Natural killer cell treated with Interleukin-12 subunit alpha and Interleukin-12 subunit beta and Interleukin-15 and Interleukin-18, amount 100 ng/mL, for 72 hours (primary cell): ENCODE data around the gene FOS. TPM values are rescaled to one million over a fixed set of nuclear protein-coding genes. Genes with fewer than 3 reads are reported as not detected.
"Not testable (repeated sequence)": the region's sequence is repeated elsewhere in the genome, so short reads cannot be mapped to it uniquely, and the experiment has no call there.

Experiments
- ATAC-seq, 2 donors: fragments of 150-1000 bp; cut with Tn5 transposase in 1 of 2; sonication (Bioruptor Pico), chemical (Tn5 transposase) in 1 of 2; 2 replicates each; pipeline ENCODE4 v1.10.0; 2021
- DNase-seq: peaks from one replicate; pipeline ENCODE4 v3.0.0; 2022; ENCODE audit warnings: low spot score
- H3K27ac Mint-ChIP-seq, 2 donors: 1 replicate in 1 of 2; 2 replicates in 1 of 2; pipeline ENCODE4 v1.8.0; 2022; ENCODE audit warnings: mixed read lengths in 2 of 2, mild to moderate bottlenecking in 1 of 2, moderate library complexity in 1 of 2
- H3K27me3 Mint-ChIP-seq, 2 donors: 1 replicate in 1 of 2; 2 replicates in 1 of 2; pipeline ENCODE4 v1.8.0; 2022; ENCODE audit warnings: mixed read lengths in 2 of 2
- H3K36me3 Mint-ChIP-seq: one replicate; pipeline ENCODE4 v1.8.0; 2022; ENCODE audit warnings: mixed read lengths
- H3K4me1 Mint-ChIP-seq, 2 donors: 1 replicate in 1 of 2; 2 replicates in 1 of 2; pipeline ENCODE4 v1.8.0; 2022; ENCODE audit warnings: low read depth in 2 of 2, mixed read lengths in 2 of 2, mild to moderate bottlenecking in 1 of 2
- H3K4me3 Mint-ChIP-seq: one replicate; pipeline ENCODE4 v1.8.0; 2022; ENCODE audit warnings: mixed read lengths
- H3K9me3 Mint-ChIP-seq: 2 replicates; pipeline ENCODE4 v1.8.0; 2022; ENCODE audit warnings: mixed read lengths
- total RNA-seq, 2 donors: library from RNA; stranded (reverse); gene quantifications; one replicate each; pipeline ENCODE4 v1.2.3, GENCODE V29; 2022

Gene FOS
- 10 to 100 TPM; 25.3 to 35.2 TPM for total RNA-seq

GRCh38 chr14:75278422-75279152 lies at the start of gene FOS:
Gene FOS (plus strand): TSS chr14:75278828. CDS start chr14:75278983, 155 bp downstream.
- Mint-ChIP-seq H3K4me3 (peak within 1 kb of the TSS; percentile 88), H3K27ac (peak within 1 kb of the TSS; percentile 84 to 91), H3K36me3 (peaks cover 6% of the 10 kb centered on the region), H3K27me3 (peaks cover 9 to 17% of the 10 kb centered on the region in 2 donors), H3K4me1 (peaks cover 42 to 53% of the 10 kb centered on the region in 2 donors), H3K9me3 (no peaks in the 10 kb centered on the region)
- DNase-seq (peak; percentile 90), ATAC-seq (peak; percentile 90 to 91)

GRCh38 chr14:75229661-75230139 lies 48.9 kb upstream of the FOS start:
- Mint-ChIP-seq H3K27ac (peak overlapping the region; percentile 17 to 74), H3K36me3 (no peaks in the 10 kb centered on the region), H3K4me1 (peaks cover 62 to 69% of the 10 kb centered on the region in 2 donors), H3K27me3 (peaks cover 0 to 9% of the 10 kb centered on the region in 2 donors), H3K9me3 (no peaks in the 10 kb centered on the region), H3K4me3 (peak overlapping the region; percentile 70)
- no peak for ATAC-seq
- no peak for DNase-seq

GRCh38 chr14:75230140-75230792 lies 48.4 kb upstream of the FOS start:
- H3K27me3 Mint-ChIP-seq: peaks cover 0 to 9% of the 10 kb centered on the region in 2 donors
- H3K36me3 Mint-ChIP-seq: no peaks in the 10 kb centered on the region
- peak overlapping the region; percentile 70 for H3K4me3 Mint-ChIP-seq
- ATAC-seq: peak; percentile 83 to 92
- H3K4me1 Mint-ChIP-seq: peaks cover 62 to 70% of the 10 kb centered on the region in 2 donors
- H3K9me3 Mint-ChIP-seq: no peaks in the 10 kb centered on the region
- peak; percentile 81 for DNase-seq
- H3K27ac Mint-ChIP-seq: peak overlapping the region; percentile 17 to 67

- Mint-ChIP-seq H3K27ac (peak overlapping the region; percentile 17 to 67), H3K27me3 (peaks cover 0 to 8% of the 10 kb centered on the region in 2 donors), H3K4me3 (peak overlapping the region; percentile 70), H3K36me3 (no peaks in the 10 kb centered on the region), H3K9me3 (no peaks in the 10 kb centered on the region), H3K4me1 (peaks cover 61 to 69% of the 10 kb centered on the region in 2 donors)
- DNase-seq (no peak), ATAC-seq (peak; percentile 47 to 52)
Observed at GRCh38 chr14:75231320-75231719, 47.3 kb upstream of the FOS start.

- DNase-seq: no peak
- no peak overlapping the region for H3K4me3 Mint-ChIP-seq
Observed at GRCh38 chr14:75232191-75232590, 46.4 kb upstream of the FOS start.

GRCh38 chr14:75232597-75232996 lies 46.0 kb upstream of the FOS start:
- ATAC-seq (peak in 1 of 2 donors; percentile 51), DNase-seq (no peak)
- no peaks in the 10 kb centered on the region for H3K9me3 Mint-ChIP-seq
- H3K36me3 Mint-ChIP-seq: no peaks in the 10 kb centered on the region
- H3K27ac Mint-ChIP-seq: peak overlapping the region; percentile 4 to 67
- peaks cover 0 to 6% of the 10 kb centered on the region in 2 donors for H3K27me3 Mint-ChIP-seq
- H3K4me3 Mint-ChIP-seq: peak overlapping the region; percentile 10
- H3K4me1 Mint-ChIP-seq: peaks cover 48 to 56% of the 10 kb centered on the region in 2 donors

More at GRCh38 chr14:75232191-75232590, 46.4 kb upstream of the FOS start:
- Mint-ChIP-seq H3K27me3 (peaks cover 0 to 6% of the 10 kb centered on the region in 2 donors), H3K4me1 (peaks cover 52 to 60% of the 10 kb centered on the region in 2 donors), H3K27ac (peak overlapping the region; percentile 4 to 67), H3K9me3 (no peaks in the 10 kb centered on the region), H3K36me3 (no peaks in the 10 kb centered on the region)
- no peak for ATAC-seq

GRCh38 chr14:75234173-75235115 lies 44.2 kb upstream of the FOS start:
- DNase-seq: no peak
- H3K27me3 Mint-ChIP-seq: no peaks in the 10 kb centered on the region
- no peaks in the 10 kb centered on the region for H3K9me3 Mint-ChIP-seq
- H3K27ac Mint-ChIP-seq: no peak overlapping the region
- no peaks in the 10 kb centered on the region for H3K36me3 Mint-ChIP-seq
- ATAC-seq: no peak
- H3K4me1 Mint-ChIP-seq: peaks cover 32 to 37% of the 10 kb centered on the region in 2 donors
- no peak overlapping the region for H3K4me3 Mint-ChIP-seq

GRCh38 chr14:75235198-75235597 lies 43.4 kb upstream of the FOS start:
- H3K4me3 Mint-ChIP-seq, DNase-seq, H3K27me3 Mint-ChIP-seq, H3K27ac Mint-ChIP-seq, H3K36me3 Mint-ChIP-seq, ATAC-seq, H3K9me3 Mint-ChIP-seq: not testable (repeated sequence)
- peaks cover 27 to 31% of the 10 kb centered on the region in 2 donors for H3K4me1 Mint-ChIP-seq

GRCh38 chr14:75236467-75236866 lies 42.2 kb upstream of the FOS start:
- Mint-ChIP-seq H3K4me3 (no peak overlapping the region), H3K36me3 (no peaks in the 10 kb centered on the region), H3K9me3 (no peaks in the 10 kb centered on the region), H3K4me1 (peaks cover 15 to 18% of the 10 kb centered on the region in 2 donors), H3K27ac (no peak overlapping the region), H3K27me3 (no peaks in the 10 kb centered on the region)
- ATAC-seq (no peak), DNase-seq (no peak)

GRCh38 chr14:75236901-75237419 lies 41.7 kb upstream of the FOS start:
- no peaks in the 10 kb centered on the region for H3K27me3 Mint-ChIP-seq
- H3K9me3 Mint-ChIP-seq: no peaks in the 10 kb centered on the region
- H3K4me3 Mint-ChIP-seq: no peak overlapping the region
- DNase-seq: no peak
- no peaks in the 10 kb centered on the region for H3K36me3 Mint-ChIP-seq
- ATAC-seq: no peak
- peaks cover 13 to 15% of the 10 kb centered on the region in 2 donors for H3K4me1 Mint-ChIP-seq
- no peak overlapping the region for H3K27ac Mint-ChIP-seq

- Mint-ChIP-seq H3K4me1 (peaks cover 0 to 5% of the 10 kb centered on the region in 2 donors), H3K27ac (no peak overlapping the region), H3K4me3 (no peak overlapping the region), H3K9me3 (no peaks in the 10 kb centered on the region), H3K36me3 (no peaks in the 10 kb centered on the region), H3K27me3 (no peaks in the 10 kb centered on the region)
- ATAC-seq (no peak), DNase-seq (no peak)
Observed at GRCh38 chr14:75238756-75239455, 39.7 kb upstream of the FOS start.

- H3K36me3 Mint-ChIP-seq: no peaks in the 10 kb centered on the region
- no peak overlapping the region for H3K4me3 Mint-ChIP-seq
- ATAC-seq: no peak
- peaks cover 0 to under 1% of the 10 kb centered on the region in 2 donors for H3K4me1 Mint-ChIP-seq
- no peaks in the 10 kb centered on the region for H3K9me3 Mint-ChIP-seq
- no peak for DNase-seq
- H3K27me3 Mint-ChIP-seq: no peaks in the 10 kb centered on the region
- H3K27ac Mint-ChIP-seq: peak overlapping the region in 1 of 2 donors; percentile 48
Observed at GRCh38 chr14:75240781-75241180, 37.8 kb upstream of the FOS start.
